WTC11 (cell line): ENCODE data around the gene DNLZ. TPM values are rescaled to one million over a fixed set of nuclear protein-coding genes. Genes with fewer than 3 reads are reported as not detected.

Experiments
- ATAC-seq: fragments of 200-7000 bp; cut with Tn5 transposase; 2 replicates; pipeline ENCODE4 v1.10.0; 2021; ENCODE audit warnings: mild to moderate bottlenecking, moderate library complexity
- Bru-seq: library from RNA; stranded (reverse); fragments of 400-500 nt; gene quantifications from one replicate; lab custom pipeline; 2021; lab: Mats Ljungman, UMichigan
- CTCF ChIA-PET: fragments of 300-600 bp; sonication (Branson Sonifier 250); formaldehyde crosslinking; loops from one replicate; lab custom pipeline; 2021; ENCODE audit warnings: antibody characterized with exemption; lab: Charles Lee
- POLR2A ChIA-PET: fragments of 350-600 bp; sonication (Branson Sonifier 250); formaldehyde crosslinking; loops from one replicate; lab custom pipeline; 2021; ENCODE audit warnings: antibody characterized with exemption; lab: Charles Lee
- DNase-seq: peaks from one replicate; pipeline ENCODE4 v3.0.0; 2021; ENCODE audit warnings: low spot score
- H3K27ac Mint-ChIP-seq: 2 replicates; pipeline ENCODE4 v1.8.0; 2021; ENCODE audit warnings: mixed read lengths
- H3K27me3 Mint-ChIP-seq: 2 replicates; pipeline ENCODE4 v1.8.0; 2021; ENCODE audit warnings: low read depth, mild to moderate bottlenecking, moderate library complexity, mixed read lengths
- H3K36me3 Mint-ChIP-seq: 2 replicates; pipeline ENCODE4 v1.8.0; 2021; ENCODE audit warnings: mixed read lengths
- H3K4me1 Mint-ChIP-seq: 2 replicates; pipeline ENCODE4 v1.8.0; 2022; ENCODE audit warnings: mixed read lengths
- H3K4me3 Mint-ChIP-seq: 2 replicates; pipeline ENCODE4 v1.8.0; 2021; ENCODE audit warnings: mild to moderate bottlenecking, moderate library complexity, mixed read lengths
- H3K9me3 Mint-ChIP-seq: 2 replicates; pipeline ENCODE4 v1.8.0; 2021; ENCODE audit warnings: mixed read lengths
- CREB1 ChIP-seq: sonication (generic); formaldehyde crosslinking; IDR thresholded peaks from 2 replicates; pipeline ENCODE4 v1.8.0; 2023; ENCODE audit warnings: mild to moderate bottlenecking, missing genetic modification reagents
- ELF4 ChIP-seq: sonication (generic); formaldehyde crosslinking; IDR thresholded peaks from 2 replicates; pipeline ENCODE4 v1.8.1; 2022; ENCODE audit warnings: low read depth, mild to moderate bottlenecking, moderate library complexity, missing genetic modification reagents
- EMX1 ChIP-seq: fragments of 250-450 bp; sonication (Bioruptor Pico); IDR thresholded peaks from 2 replicates; pipeline ENCODE4 v1.8.0; 2021; ENCODE audit warnings: mild to moderate bottlenecking
- ESRRA ChIP-seq: sonication (generic); formaldehyde crosslinking; IDR thresholded peaks from 2 replicates; pipeline ENCODE4 v1.8.1; 2022; ENCODE audit warnings: mild to moderate bottlenecking, missing genetic modification reagents, borderline replicate concordance
- FOXK1 ChIP-seq: sonication (generic); formaldehyde crosslinking; IDR thresholded peaks from 2 replicates; pipeline ENCODE4 v1.8.0; 2022; ENCODE audit warnings: mild to moderate bottlenecking, moderate library complexity, missing genetic modification reagents
- GRHL2 ChIP-seq: fragments of 250-450 bp; sonication (Bioruptor Pico); IDR thresholded peaks from 2 replicates; pipeline ENCODE4 v1.8.0; 2022; ENCODE audit warnings: mild to moderate bottlenecking, moderate library complexity; ENCODE audit not compliant: insufficient replicate concordance, severe bottlenecking
- GTF2I ChIP-seq: fragments of 250-450 bp; sonication (Bioruptor Pico); conservative IDR thresholded peaks from 2 replicates; pipeline ENCODE4 v1.4.0; 2021; ENCODE audit warnings: mild to moderate bottlenecking
- MYBL2 ChIP-seq: sonication (generic); formaldehyde crosslinking; IDR thresholded peaks from 2 replicates; pipeline ENCODE4 v1.8.1; 2023; ENCODE audit warnings: mild to moderate bottlenecking, moderate library complexity, missing genetic modification reagents
- NFE2L1 ChIP-seq: sonication (generic); formaldehyde crosslinking; IDR thresholded peaks from 2 replicates; pipeline ENCODE4 v1.8.1; 2023; ENCODE audit warnings: missing genetic modification reagents
- OVOL2 ChIP-seq: fragments of 250-450 bp; sonication (Bioruptor Pico); IDR thresholded peaks from 2 replicates; pipeline ENCODE4 v1.9.0; 2021; ENCODE audit warnings: mild to moderate bottlenecking, borderline replicate concordance
- RELA ChIP-seq: sonication (generic); formaldehyde crosslinking; IDR thresholded peaks from 2 replicates; pipeline ENCODE4 v1.8.1; 2022; ENCODE audit warnings: missing genetic modification reagents, mild to moderate bottlenecking, borderline replicate concordance
- RORB ChIP-seq: fragments of 250-450 bp; sonication (Bioruptor Pico); IDR thresholded peaks from 2 replicates; pipeline ENCODE4 v1.9.0; 2021; ENCODE audit warnings: mild to moderate bottlenecking
- TEAD4 ChIP-seq: sonication (generic); formaldehyde crosslinking; IDR thresholded peaks from 2 replicates; pipeline ENCODE4 v1.8.0; 2022; ENCODE audit warnings: mild to moderate bottlenecking, missing genetic modification reagents
- ZNF219 ChIP-seq: sonication (generic); formaldehyde crosslinking; IDR thresholded peaks from 2 replicates; pipeline ENCODE4 v1.8.0; 2023; ENCODE audit warnings: missing genetic modification reagents, mild to moderate bottlenecking, borderline replicate concordance
- long read RNA-seq, 3 experiments: library from RNA in 1 of 3; library from capped mRNA in 1 of 3; library from polyadenylated mRNA in 1 of 3; unstranded in 2 of 3; stranded (forward) in 1 of 3; transcript quantifications; one replicate each; pipeline ENCODE4 v2.0.0, GENCODE V29; 2021
- total RNA-seq: library from RNA; stranded (reverse); gene quantifications from 3 replicates; pipeline ENCODE4 v1.2.3, GENCODE V29; 2021
- TF ChIP-seq, protein P1 (sequence below): fragments of 250-450 bp; sonication (Bioruptor Pico); IDR thresholded peaks from 2 replicates; pipeline ENCODE4 v1.9.0; 2021; ENCODE audit warnings: mild to moderate bottlenecking
- TF ChIP-seq, protein P2 (sequence below): fragments of 200-600 bp; IDR thresholded peaks from 2 replicates; pipeline ENCODE4 v1.8.0; 2022; ENCODE audit warnings: antibody characterized with exemption
- TF ChIP-seq, protein P3 (sequence below): fragments of 250-450 bp; sonication (Bioruptor Pico); IDR thresholded peaks from 2 replicates; pipeline ENCODE4 v2.1.2; 2022; ENCODE audit warnings: mild to moderate bottlenecking, moderate library complexity
- TF ChIP-seq, protein P4 (sequence below): sonication (generic); formaldehyde crosslinking; IDR thresholded peaks from 2 replicates; pipeline ENCODE4 v1.8.1; 2022; ENCODE audit warnings: low read depth, mild to moderate bottlenecking, moderate library complexity, missing genetic modification reagents, borderline replicate concordance
- TF ChIP-seq, protein P5 (sequence below): fragments of 250-450 bp; sonication (Bioruptor Pico); conservative IDR thresholded peaks from 2 replicates; pipeline ENCODE4 v1.9.0; 2021; ENCODE audit warnings: mild to moderate bottlenecking
- TF ChIP-seq, protein P6 (sequence below): sonication (generic); formaldehyde crosslinking; IDR thresholded peaks from 2 replicates; pipeline ENCODE4 v1.8.1; 2023; ENCODE audit warnings: mild to moderate bottlenecking, missing genetic modification reagents, moderate library complexity
- TF ChIP-seq, protein P7 (sequence below): sonication (generic); formaldehyde crosslinking; IDR thresholded peaks from 2 replicates; pipeline ENCODE4 v1.8.1; 2022; ENCODE audit warnings: mild to moderate bottlenecking, missing genetic modification reagents, moderate library complexity, borderline replicate concordance

Gene DNLZ
- total RNA-seq (13.5 to 17.2 TPM (median 15.0 TPM) in 3 replicates), Bru-seq, nascent RNA (percentile 36 among the genes with signal in this experiment)
- long read RNA-seq, experiment 1, transcript DNLZ-201 (3 exons, 724 nt): major isoform, 36 of 36 reads
- long read RNA-seq, experiment 1, partial matches to known transcripts: 0 of 36 reads
- long read RNA-seq, experiment 1, other reads (novel, unspliced or antisense): 0 of 36 reads
- long read RNA-seq, experiment 2, transcript DNLZ-201 (3 exons, 724 nt): major isoform, 12 of 12 reads
- long read RNA-seq, experiment 2, partial matches to known transcripts: 0 of 12 reads
- long read RNA-seq, experiment 2, other reads (novel, unspliced or antisense): 0 of 12 reads
- long read RNA-seq, experiment 3: 0 reads

DNA sequence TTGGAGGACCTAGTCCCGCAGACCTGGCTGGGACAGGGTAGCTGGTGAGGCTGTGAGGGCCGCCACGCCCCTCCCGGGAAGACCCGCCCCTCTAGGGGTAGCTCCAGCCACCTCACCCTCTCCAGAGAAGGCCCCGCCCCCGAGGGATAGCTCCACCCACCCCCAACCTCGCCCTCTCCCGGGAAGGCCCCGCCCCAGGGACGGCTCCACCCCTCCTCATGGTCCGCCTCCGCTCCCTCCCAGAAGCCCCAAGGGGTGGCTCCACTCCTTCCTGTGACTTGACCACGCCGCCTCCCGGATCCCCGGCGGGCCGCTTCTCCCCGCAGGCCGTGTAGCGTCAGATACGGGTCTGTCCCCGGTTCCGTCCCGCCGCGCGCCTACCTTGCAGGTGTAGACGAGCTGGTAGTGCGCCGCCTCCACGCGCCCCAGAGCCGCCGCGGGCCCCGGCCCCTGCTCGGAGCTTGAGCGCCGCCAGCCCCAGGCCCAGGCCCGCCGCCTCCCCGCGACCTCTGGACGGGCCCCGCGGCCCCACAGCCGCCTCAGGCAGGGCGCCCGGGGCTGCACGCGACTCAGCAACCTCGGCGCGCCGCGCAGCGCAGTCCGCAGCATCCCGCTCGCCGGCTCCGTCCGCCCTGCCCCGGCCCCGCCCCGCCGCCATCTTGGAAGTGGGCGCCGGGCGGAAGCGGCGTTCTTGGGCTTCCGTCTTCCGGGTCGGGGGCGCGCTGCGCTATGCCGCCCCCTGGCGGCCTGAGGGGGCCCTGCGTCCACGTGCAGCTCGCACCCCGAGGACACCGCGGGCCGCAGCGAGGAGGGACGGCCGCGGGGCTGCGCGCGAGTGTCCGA lies at the start of gene DNLZ:
Gene DNLZ (minus strand): TSS at position 639 of the 843 bp plus-strand sequence. CDS start 30 bp downstream, at position 609.
- no peaks in the 10 kb centered on the region for H3K27me3 Mint-ChIP-seq
- no peaks in the 10 kb centered on the region for H3K36me3 Mint-ChIP-seq
- ChIA-PET CTCF (interaction anchor here (0.5 to 3.8 kb wide), 47 partner anchors 8 to 612 kb away, joined by 3 to 41 read pairs (median 4); partner anchors contain the start of genes CARD9, INPP5E and SNAPC4), POLR2A (interaction anchor here (0.7 to 1.9 kb wide), 10 partner anchors 9 to 75 kb away, joined by 3 to 8 read pairs (median 3); partner anchors contain the start of genes ENTR1 and PMPCA)
- peak within 1 kb of the TSS; percentile 45 for H3K27ac Mint-ChIP-seq
- H3K4me3 Mint-ChIP-seq: peak within 1 kb of the TSS; percentile 71
- no peaks in the 10 kb centered on the region for H3K9me3 Mint-ChIP-seq
- ATAC-seq (peak; percentile 93), DNase-seq (peak; percentile 98)
- H3K4me1 Mint-ChIP-seq: peaks cover 5% of the 10 kb centered on the region
- TF ChIP-seq, protein P1, sequence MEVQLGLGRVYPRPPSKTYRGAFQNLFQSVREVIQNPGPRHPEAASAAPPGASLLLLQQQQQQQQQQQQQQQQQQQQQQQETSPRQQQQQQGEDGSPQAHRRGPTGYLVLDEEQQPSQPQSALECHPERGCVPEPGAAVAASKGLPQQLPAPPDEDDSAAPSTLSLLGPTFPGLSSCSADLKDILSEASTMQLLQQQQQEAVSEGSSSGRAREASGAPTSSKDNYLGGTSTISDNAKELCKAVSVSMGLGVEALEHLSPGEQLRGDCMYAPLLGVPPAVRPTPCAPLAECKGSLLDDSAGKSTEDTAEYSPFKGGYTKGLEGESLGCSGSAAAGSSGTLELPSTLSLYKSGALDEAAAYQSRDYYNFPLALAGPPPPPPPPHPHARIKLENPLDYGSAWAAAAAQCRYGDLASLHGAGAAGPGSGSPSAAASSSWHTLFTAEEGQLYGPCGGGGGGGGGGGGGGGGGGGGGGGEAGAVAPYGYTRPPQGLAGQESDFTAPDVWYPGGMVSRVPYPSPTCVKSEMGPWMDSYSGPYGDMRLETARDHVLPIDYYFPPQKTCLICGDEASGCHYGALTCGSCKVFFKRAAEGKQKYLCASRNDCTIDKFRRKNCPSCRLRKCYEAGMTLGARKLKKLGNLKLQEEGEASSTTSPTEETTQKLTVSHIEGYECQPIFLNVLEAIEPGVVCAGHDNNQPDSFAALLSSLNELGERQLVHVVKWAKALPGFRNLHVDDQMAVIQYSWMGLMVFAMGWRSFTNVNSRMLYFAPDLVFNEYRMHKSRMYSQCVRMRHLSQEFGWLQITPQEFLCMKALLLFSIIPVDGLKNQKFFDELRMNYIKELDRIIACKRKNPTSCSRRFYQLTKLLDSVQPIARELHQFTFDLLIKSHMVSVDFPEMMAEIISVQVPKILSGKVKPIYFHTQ: no peak
- no peak for TF ChIP-seq GTF2I
- TF ChIP-seq, protein P2, sequence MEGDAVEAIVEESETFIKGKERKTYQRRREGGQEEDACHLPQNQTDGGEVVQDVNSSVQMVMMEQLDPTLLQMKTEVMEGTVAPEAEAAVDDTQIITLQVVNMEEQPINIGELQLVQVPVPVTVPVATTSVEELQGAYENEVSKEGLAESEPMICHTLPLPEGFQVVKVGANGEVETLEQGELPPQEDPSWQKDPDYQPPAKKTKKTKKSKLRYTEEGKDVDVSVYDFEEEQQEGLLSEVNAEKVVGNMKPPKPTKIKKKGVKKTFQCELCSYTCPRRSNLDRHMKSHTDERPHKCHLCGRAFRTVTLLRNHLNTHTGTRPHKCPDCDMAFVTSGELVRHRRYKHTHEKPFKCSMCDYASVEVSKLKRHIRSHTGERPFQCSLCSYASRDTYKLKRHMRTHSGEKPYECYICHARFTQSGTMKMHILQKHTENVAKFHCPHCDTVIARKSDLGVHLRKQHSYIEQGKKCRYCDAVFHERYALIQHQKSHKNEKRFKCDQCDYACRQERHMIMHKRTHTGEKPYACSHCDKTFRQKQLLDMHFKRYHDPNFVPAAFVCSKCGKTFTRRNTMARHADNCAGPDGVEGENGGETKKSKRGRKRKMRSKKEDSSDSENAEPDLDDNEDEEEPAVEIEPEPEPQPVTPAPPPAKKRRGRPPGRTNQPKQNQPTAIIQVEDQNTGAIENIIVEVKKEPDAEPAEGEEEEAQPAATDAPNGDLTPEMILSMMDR: peak; percentile 96
- TF ChIP-seq ZNF219 (CRISPR knock-in tag): no peak
- TF ChIP-seq, protein P3, sequence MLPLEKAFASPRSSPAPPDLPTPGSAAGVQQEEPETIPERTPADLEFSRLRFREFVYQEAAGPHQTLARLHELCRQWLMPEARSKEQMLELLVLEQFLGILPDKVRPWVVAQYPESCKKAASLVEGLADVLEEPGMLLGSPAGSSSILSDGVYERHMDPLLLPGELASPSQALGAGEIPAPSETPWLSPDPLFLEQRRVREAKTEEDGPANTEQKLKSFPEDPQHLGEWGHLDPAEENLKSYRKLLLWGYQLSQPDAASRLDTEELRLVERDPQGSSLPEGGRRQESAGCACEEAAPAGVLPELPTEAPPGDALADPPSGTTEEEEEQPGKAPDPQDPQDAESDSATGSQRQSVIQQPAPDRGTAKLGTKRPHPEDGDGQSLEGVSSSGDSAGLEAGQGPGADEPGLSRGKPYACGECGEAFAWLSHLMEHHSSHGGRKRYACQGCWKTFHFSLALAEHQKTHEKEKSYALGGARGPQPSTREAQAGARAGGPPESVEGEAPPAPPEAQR (CRISPR knock-in tag): no peak
- peak; percentile 91; the same call in 1 of the 2 replicates for TF ChIP-seq ESRRA (CRISPR knock-in tag)
- TF ChIP-seq, protein P4, sequence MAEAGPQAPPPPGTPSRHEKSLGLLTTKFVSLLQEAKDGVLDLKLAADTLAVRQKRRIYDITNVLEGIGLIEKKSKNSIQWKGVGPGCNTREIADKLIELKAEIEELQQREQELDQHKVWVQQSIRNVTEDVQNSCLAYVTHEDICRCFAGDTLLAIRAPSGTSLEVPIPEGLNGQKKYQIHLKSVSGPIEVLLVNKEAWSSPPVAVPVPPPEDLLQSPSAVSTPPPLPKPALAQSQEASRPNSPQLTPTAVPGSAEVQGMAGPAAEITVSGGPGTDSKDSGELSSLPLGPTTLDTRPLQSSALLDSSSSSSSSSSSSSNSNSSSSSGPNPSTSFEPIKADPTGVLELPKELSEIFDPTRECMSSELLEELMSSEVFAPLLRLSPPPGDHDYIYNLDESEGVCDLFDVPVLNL (CRISPR knock-in tag): peak; percentile 81; the same call in 1 of the 2 replicates
- TF ChIP-seq, protein P5, sequence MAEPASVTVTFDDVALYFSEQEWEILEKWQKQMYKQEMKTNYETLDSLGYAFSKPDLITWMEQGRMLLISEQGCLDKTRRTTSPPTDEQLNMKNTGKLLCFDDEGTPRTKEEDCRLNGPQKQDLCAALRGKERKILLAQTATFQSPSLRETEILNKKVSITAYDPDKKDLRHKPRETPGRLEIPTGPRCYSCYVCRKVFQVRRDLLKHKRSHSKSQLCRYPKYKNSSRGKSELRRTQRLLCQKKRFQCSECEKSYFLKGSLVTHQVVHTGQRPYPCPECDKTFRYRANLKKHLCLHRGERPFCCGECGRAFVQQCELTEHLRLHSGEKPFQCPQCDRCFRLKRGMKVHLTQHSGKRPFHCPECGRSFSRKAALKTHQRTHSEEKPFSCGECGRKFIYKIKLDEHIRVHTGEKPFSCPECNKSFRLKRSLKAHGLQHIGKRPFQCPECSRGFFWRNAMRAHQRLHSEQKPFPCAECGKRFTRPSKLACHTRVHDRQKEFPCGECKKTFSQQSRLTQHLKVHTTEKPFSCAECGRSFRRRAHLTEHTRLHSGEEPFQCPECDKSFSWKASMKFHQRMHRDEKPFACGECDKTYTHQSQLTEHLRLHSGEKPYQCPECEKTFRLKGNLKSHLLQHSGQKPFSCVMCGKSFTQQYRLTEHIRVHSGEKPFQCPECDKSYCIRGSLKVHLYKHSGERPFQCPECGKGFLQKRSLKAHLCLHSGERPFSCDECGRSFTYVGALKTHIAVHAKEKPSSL (CRISPR knock-in tag): no peak
- no peak; the same call in 1 of the 2 replicates for TF ChIP-seq OVOL2
- TF ChIP-seq ELF4 (CRISPR knock-in tag): peak; percentile 83
- TF ChIP-seq, protein P6, sequence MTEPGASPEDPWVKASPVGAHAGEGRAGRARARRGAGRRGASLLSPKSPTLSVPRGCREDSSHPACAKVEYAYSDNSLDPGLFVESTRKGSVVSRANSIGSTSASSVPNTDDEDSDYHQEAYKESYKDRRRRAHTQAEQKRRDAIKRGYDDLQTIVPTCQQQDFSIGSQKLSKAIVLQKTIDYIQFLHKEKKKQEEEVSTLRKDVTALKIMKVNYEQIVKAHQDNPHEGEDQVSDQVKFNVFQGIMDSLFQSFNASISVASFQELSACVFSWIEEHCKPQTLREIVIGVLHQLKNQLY (CRISPR knock-in tag): peak; percentile 52; the same call in 1 of the 2 replicates
- 0 out of 2 replicates have a peak, but pooled peaks have one; percentile 7 for TF ChIP-seq EMX1 (CRISPR knock-in tag)
- peak; percentile 88 for TF ChIP-seq CREB1 (CRISPR knock-in tag)
- peak; percentile 85; the same call in 1 of the 2 replicates for TF ChIP-seq NFE2L1 (CRISPR knock-in tag)
- TF ChIP-seq RORB (CRISPR knock-in tag): no peak
- peak; percentile 91 for TF ChIP-seq FOXK1 (CRISPR knock-in tag)
- peak; percentile 77; the same call in 1 of the 2 replicates for TF ChIP-seq TEAD4
- TF ChIP-seq, protein P7, sequence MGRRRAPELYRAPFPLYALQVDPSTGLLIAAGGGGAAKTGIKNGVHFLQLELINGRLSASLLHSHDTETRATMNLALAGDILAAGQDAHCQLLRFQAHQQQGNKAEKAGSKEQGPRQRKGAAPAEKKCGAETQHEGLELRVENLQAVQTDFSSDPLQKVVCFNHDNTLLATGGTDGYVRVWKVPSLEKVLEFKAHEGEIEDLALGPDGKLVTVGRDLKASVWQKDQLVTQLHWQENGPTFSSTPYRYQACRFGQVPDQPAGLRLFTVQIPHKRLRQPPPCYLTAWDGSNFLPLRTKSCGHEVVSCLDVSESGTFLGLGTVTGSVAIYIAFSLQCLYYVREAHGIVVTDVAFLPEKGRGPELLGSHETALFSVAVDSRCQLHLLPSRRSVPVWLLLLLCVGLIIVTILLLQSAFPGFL (CRISPR knock-in tag): 0 out of 2 replicates have a peak, but pooled peaks have one; percentile 57
- peak; percentile 93 for TF ChIP-seq RELA (CRISPR knock-in tag)
- TF ChIP-seq GRHL2 (CRISPR knock-in tag): no peak
- peak; percentile 97 for TF ChIP-seq MYBL2
